PC-3 (cell line): ENCODE measurements around the gene MECR. TPM values are rescaled to one million over a fixed set of nuclear protein-coding genes. Genes with fewer than 3 reads are reported as not detected.
"Not testable (repeated sequence)": the region's sequence is repeated elsewhere in the genome, so short reads cannot be mapped to it uniquely, and the experiment has no call there.

ENCODE experiments used
- ATAC-seq: fragments of 200-7000 bp; cut with Tn5 transposase; 2 replicates; pipeline ENCODE4 v1.9.1; 2020; ENCODE audit warnings: mild to moderate bottlenecking, moderate library complexity
- BruUV-seq: library from RNA; stranded (reverse); fragments of 400-500 nt; replicated peaks from 2 replicates; lab custom pipeline; 2021; lab: Mats Ljungman, UMichigan
- CTCF ChIA-PET: fragments of 300-600 bp; sonication (Branson Sonifier 250); formaldehyde crosslinking; loops from one replicate; lab custom pipeline; 2022; ENCODE audit warnings: antibody characterized with exemption; lab: Charles Lee
- POLR2A ChIA-PET: fragments of 300-600 bp; sonication (Branson Sonifier 250); formaldehyde crosslinking; loops from one replicate; lab custom pipeline; 2022; ENCODE audit warnings: antibody characterized with exemption; ENCODE audit not compliant: unreplicated experiment; lab: Charles Lee
- DNase-seq: peaks from one replicate; pipeline ENCODE4 v3.0.0-alpha.2; 2015
- H2AFZ ChIP-seq: fragments of 300-600 bp; sonication (generic); 2 replicates; pipeline ENCODE4 v1.6.0; 2016; ENCODE audit warnings: antibody characterized with exemption, low read length
- H3F3A ChIP-seq: fragments of 300-600 bp; sonication (generic); one replicate; pipeline ENCODE4 v1.6.0; 2017; ENCODE audit warnings: antibody characterized with exemption, low read length, control low read depth, mild to moderate bottlenecking; ENCODE audit not compliant: unreplicated experiment
- H3K27ac ChIP-seq: fragments of 300-600 bp; sonication (generic); 2 replicates; pipeline ENCODE4 v1.5.1; 2016; ENCODE audit warnings: mild to moderate bottlenecking, low read length
- H3K27me3 ChIP-seq: fragments of 300-600 bp; sonication (generic); 2 replicates; pipeline ENCODE4 v1.6.1; 2016; ENCODE audit warnings: low read length, mixed read lengths
- H3K36me3 ChIP-seq: fragments of 300-600 bp; sonication (generic); 2 replicates; pipeline ENCODE4 v1.6.1; 2016; ENCODE audit warnings: low read depth, mixed run types, low read length, mixed read lengths
- H3K4me1 ChIP-seq: fragments of 300-600 bp; sonication (generic); 2 replicates; pipeline ENCODE4 v1.5.1; 2016; ENCODE audit warnings: low read length; ENCODE audit not compliant: insufficient read depth
- H3K4me2 ChIP-seq: fragments of 300-600 bp; sonication (generic); 2 replicates; pipeline ENCODE4 v1.6.0; 2016; ENCODE audit warnings: low read length
- H3K4me3 ChIP-seq: fragments of 300-600 bp; sonication (generic); 2 replicates; pipeline ENCODE4 v1.5.1; 2016; ENCODE audit warnings: mild to moderate bottlenecking, low read length, mixed read lengths
- H3K79me2 ChIP-seq: fragments of 300-600 bp; sonication (generic); 2 replicates; pipeline ENCODE4 v1.6.1; 2017; ENCODE audit warnings: low read length, mixed read lengths
- H3K9ac ChIP-seq: fragments of 300-600 bp; sonication (generic); 2 replicates; pipeline ENCODE4 v1.6.0; 2016; ENCODE audit warnings: mild to moderate bottlenecking, low read length
- H3K9me2 ChIP-seq: fragments of 300-600 bp; sonication (generic); replicated peaks from 2 replicates; pipeline ENCODE4 v1.6.1; 2016; ENCODE audit warnings: mixed run types, low read length, mixed read lengths
- H3K9me3 ChIP-seq: fragments of 300-600 bp; sonication (generic); 2 replicates; pipeline ENCODE4 v1.6.1; 2016; ENCODE audit warnings: low read length, mixed read lengths
- H4K20me1 ChIP-seq: fragments of 300-600 bp; sonication (generic); 2 replicates; pipeline ENCODE4 v1.6.1; 2016; ENCODE audit warnings: low read length, mixed read lengths
- CTCF ChIP-seq: fragments of 300-600 bp; sonication (generic); conservative IDR thresholded peaks from 2 replicates; pipeline ENCODE4 v1.5.1; 2017; ENCODE audit warnings: antibody characterized with exemption, low read depth, mild to moderate bottlenecking, low read length
- EZH2 ChIP-seq: fragments of 300-600 bp; sonication (generic); IDR thresholded peaks from one replicate; pipeline ENCODE4 v1.6.1; 2017; ENCODE audit warnings: antibody characterized with exemption, mild to moderate bottlenecking, low read length; ENCODE audit not compliant: unreplicated experiment
- EZH2phosphoT487 ChIP-seq: fragments of 300-600 bp; sonication (generic); IDR thresholded peaks from 2 replicates; pipeline ENCODE4 v1.6.1; 2018; ENCODE audit warnings: mild to moderate bottlenecking, antibody characterized with exemption, low read length, borderline replicate concordance
- intact Hi-C: fragments of 100-400 bp; cut with micrococcal nuclease; formaldehyde crosslinking; loops from 2 replicates; pipeline ENCODE4 v1.9.0; 2023
- total RNA-seq: library from RNA; depleted of rRNA; stranded (reverse); fragments of >200 nt; gene quantifications from 2 replicates; pipeline ENCODE4 v1.2.3, GENCODE V29; 2014

The MECR gene
- total RNA-seq, 1 experiment from 2014 or later: 30.5 TPM

GRCh38 chr1:29223521-29223920 lies 7.2 kb downstream of the MECR start:
- BruUV-seq: no TSS peak
- ChIA-PET CTCF (no interaction called here), POLR2A (no interaction called here)
- no peaks in the 10 kb centered on the region for H3F3A ChIP-seq
- H3K9me2 ChIP-seq: no peaks in the 10 kb centered on the region
- no peak overlapping the region for H3K27ac ChIP-seq
- H3K4me2 ChIP-seq: no peak overlapping the region
- H2AFZ ChIP-seq: no peak overlapping the region
- DNase-seq (no peak), ATAC-seq (no peak)
- peaks cover 14% of the 10 kb centered on the region for H3K36me3 ChIP-seq
- intact Hi-C loops: no loop called here
- no peaks in the 10 kb centered on the region for H3K27me3 ChIP-seq
- no peaks in the 10 kb centered on the region for H4K20me1 ChIP-seq
- 0 out of 2 replicates have a peak, but pooled peaks cover 4% of the 10 kb centered on the region for H3K4me1 ChIP-seq
- no peaks in the 10 kb centered on the region for H3K9me3 ChIP-seq
- no peak for TF ChIP-seq CTCF
- TF ChIP-seq EZH2: no peak
- no peak for TF ChIP-seq EZH2phosphoT487
- peaks cover 16% of the 10 kb centered on the region for H3K79me2 ChIP-seq
- no peak overlapping the region for H3K9ac ChIP-seq
- no peak overlapping the region for H3K4me3 ChIP-seq

GRCh38 chr1:29222686-29223085 lies 8.0 kb downstream of the MECR start:
- CTCF ChIA-PET: no interaction called here
- Histone ChIP-seq H3K27me3 (no peaks in the 10 kb centered on the region), H3K36me3 (peaks cover 14% of the 10 kb centered on the region), H3K79me2 (peaks cover 12% of the 10 kb centered on the region; the same call in 1 of the 2 replicates), H3K27ac (no peak overlapping the region), H2AFZ (no peak overlapping the region), H4K20me1 (no peaks in the 10 kb centered on the region), H3K9me3 (no peaks in the 10 kb centered on the region), H3K4me1 (0 out of 2 replicates have a peak, but pooled peaks cover 4% of the 10 kb centered on the region), H3K9me2 (no peaks in the 10 kb centered on the region), H3K4me2 (no peak overlapping the region), H3K9ac (no peak overlapping the region), H3K4me3 (no peak overlapping the region), H3F3A (no peaks in the 10 kb centered on the region)
- intact Hi-C loops: no loop called here
- no TSS peak for BruUV-seq
- DNase-seq (no peak), ATAC-seq (no peak)
- POLR2A ChIA-PET: no interaction called here
- TF ChIP-seq EZH2phosphoT487 (no peak), CTCF (no peak), EZH2 (no peak)

GRCh38 chr1:29222260-29222659 lies 8.5 kb downstream of the MECR start:
- CTCF ChIA-PET, H3K27me3 ChIP-seq, H3F3A ChIP-seq, H3K4me3 ChIP-seq, H3K4me2 ChIP-seq, H3K9me2 ChIP-seq, ATAC-seq, H3K9me3 ChIP-seq, H3K4me1 ChIP-seq, BruUV-seq, H2AFZ ChIP-seq, POLR2A ChIA-PET, H3K9ac ChIP-seq, DNase-seq, intact Hi-C loops, H3K27ac ChIP-seq, H4K20me1 ChIP-seq: not testable (repeated sequence)
- Histone ChIP-seq H3K79me2 (peaks cover 12% of the 10 kb centered on the region; the same call in 1 of the 2 replicates), H3K36me3 (peaks cover 14% of the 10 kb centered on the region)
